OCI-LY3 (cell line): Measurements from ENCODE around the gene CRIP3.

Source experiments
- H2AFZ ChIP-seq: fragments of 200-600, 300-600 bp; shearing (Covaris generic); 2 replicates; pipeline ENCODE4 v1.6.0; 2014; ENCODE audit warnings: antibody characterized with exemption, low read depth, low read length
- H3K27ac ChIP-seq: fragments of 200-600, 300-600 bp; sonication (generic); 2 replicates; pipeline ENCODE4 v1.5.1; 2014; ENCODE audit warnings: mild to moderate bottlenecking, low read length, moderate library complexity, mixed read lengths
- H3K27me3 ChIP-seq: fragments of 200-600, 300-600 bp; sonication (generic); 2 replicates; pipeline ENCODE4 v1.6.1; 2014; ENCODE audit warnings: low read depth, low read length, mixed read lengths
- H3K36me3 ChIP-seq: fragments of 200-600, 300-600 bp; sonication (generic); replicated peaks from 2 replicates; pipeline ENCODE3; 2014; ENCODE audit warnings: low read depth, low read length, mixed read lengths
- H3K4me1 ChIP-seq: fragments of 300-600, 200-600 bp; sonication (generic); 2 replicates; pipeline ENCODE4 v1.6.1; 2014; ENCODE audit warnings: low read length, mixed read lengths
- H3K4me2 ChIP-seq: fragments of 200-600, 300-600 bp; sonication (generic); 2 replicates; pipeline ENCODE4 v1.6.1; 2014; ENCODE audit warnings: low read length, mixed read lengths
- H3K4me3 ChIP-seq: fragments of 300-600, 200-600 bp; sonication (generic); 2 replicates; pipeline ENCODE4 v1.5.1; 2014; ENCODE audit warnings: antibody characterized with exemption, mild to moderate bottlenecking, low read length, moderate library complexity
- H3K79me2 ChIP-seq: fragments of 300-600, 200-600 bp; shearing (Covaris generic); 2 replicates; pipeline ENCODE4 v1.6.1; 2014; ENCODE audit warnings: mild to moderate bottlenecking, low read length, mixed read lengths
- H3K9ac ChIP-seq: fragments of 300-600, 200-600 bp; shearing (Covaris generic); 2 replicates; pipeline ENCODE4 v1.6.0; 2014; ENCODE audit warnings: mild to moderate bottlenecking, low read length, moderate library complexity
- H3K9me3 ChIP-seq: fragments of 200-600, 300-600 bp; shearing (Covaris generic); 2 replicates; pipeline ENCODE4 v1.6.1; 2014; ENCODE audit warnings: low read length, mixed read lengths; ENCODE audit not compliant: insufficient read depth
- H4K20me1 ChIP-seq: fragments of 200-600, 300-600 bp; sonication (generic); 2 replicates; pipeline ENCODE4 v1.6.1; 2016; ENCODE audit warnings: low read length, mixed read lengths; ENCODE audit not compliant: insufficient read depth
- EZH2phosphoT487 ChIP-seq: fragments of 200-600 bp; shearing (Covaris generic); IDR thresholded peaks from 2 replicates; pipeline ENCODE4 v1.6.1; 2018; ENCODE audit warnings: antibody characterized with exemption, mixed run types, low read depth
- TF ChIP-seq, protein P1 (sequence below): fragments of 200-600, 300-600 bp; sonication (generic); IDR thresholded peaks from 2 replicates; pipeline ENCODE4 v1.5.1; 2014; ENCODE audit warnings: antibody characterized with exemption, low read length, low read depth

The CRIP3 gene

DNA sequence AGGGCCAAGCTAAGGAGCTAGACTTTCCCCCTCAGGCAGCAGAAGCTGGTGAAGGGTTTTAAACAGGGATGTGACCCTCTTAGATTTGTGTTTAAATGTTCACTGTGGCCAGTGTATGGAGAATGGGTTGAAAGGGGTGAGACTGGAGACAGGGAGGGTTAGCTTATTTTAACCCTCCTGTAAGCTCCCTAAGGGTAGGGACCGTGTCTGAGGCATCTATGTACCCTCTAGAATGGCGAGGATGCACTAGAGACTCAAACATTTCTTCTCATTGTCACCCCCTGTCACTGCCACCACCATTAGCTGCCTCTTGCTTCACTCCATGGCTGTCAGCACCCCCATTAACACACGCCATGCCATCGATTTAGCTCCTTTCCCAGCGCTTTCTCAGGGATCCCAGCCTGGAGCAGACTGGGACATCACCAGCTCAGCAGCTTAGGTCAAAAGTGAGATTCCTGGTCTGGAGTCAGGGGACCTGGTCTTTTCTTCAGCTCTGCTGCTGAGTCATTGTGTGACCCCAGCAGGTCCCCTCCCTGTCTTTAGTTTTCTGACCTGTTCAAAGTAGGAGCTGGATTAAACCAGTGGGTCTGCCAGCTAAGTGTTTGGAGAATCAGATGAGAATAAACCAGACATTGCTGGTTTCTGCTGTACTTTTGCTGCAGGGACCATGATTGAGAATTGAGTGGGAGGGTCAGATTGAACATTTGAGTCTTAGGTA lies 11.7 kb downstream of the CRIP3 start:
- Histone ChIP-seq H3K4me3 (no peak overlapping the region), H3K27me3 (no peaks in the 10 kb centered on the region), H3K4me2 (no peak overlapping the region), H3K27ac (no peak overlapping the region), H3K9ac (no peak overlapping the region), H3K36me3 (no peaks in the 10 kb centered on the region), H3K9me3 (no peaks in the 10 kb centered on the region), H4K20me1 (no peaks in the 10 kb centered on the region), H3K79me2 (no peaks in the 10 kb centered on the region), H2AFZ (no peak overlapping the region), H3K4me1 (peaks cover 11% of the 10 kb centered on the region)
- no peak for TF ChIP-seq EZH2phosphoT487
- TF ChIP-seq, protein P1, sequence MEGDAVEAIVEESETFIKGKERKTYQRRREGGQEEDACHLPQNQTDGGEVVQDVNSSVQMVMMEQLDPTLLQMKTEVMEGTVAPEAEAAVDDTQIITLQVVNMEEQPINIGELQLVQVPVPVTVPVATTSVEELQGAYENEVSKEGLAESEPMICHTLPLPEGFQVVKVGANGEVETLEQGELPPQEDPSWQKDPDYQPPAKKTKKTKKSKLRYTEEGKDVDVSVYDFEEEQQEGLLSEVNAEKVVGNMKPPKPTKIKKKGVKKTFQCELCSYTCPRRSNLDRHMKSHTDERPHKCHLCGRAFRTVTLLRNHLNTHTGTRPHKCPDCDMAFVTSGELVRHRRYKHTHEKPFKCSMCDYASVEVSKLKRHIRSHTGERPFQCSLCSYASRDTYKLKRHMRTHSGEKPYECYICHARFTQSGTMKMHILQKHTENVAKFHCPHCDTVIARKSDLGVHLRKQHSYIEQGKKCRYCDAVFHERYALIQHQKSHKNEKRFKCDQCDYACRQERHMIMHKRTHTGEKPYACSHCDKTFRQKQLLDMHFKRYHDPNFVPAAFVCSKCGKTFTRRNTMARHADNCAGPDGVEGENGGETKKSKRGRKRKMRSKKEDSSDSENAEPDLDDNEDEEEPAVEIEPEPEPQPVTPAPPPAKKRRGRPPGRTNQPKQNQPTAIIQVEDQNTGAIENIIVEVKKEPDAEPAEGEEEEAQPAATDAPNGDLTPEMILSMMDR = no peak

DNA sequence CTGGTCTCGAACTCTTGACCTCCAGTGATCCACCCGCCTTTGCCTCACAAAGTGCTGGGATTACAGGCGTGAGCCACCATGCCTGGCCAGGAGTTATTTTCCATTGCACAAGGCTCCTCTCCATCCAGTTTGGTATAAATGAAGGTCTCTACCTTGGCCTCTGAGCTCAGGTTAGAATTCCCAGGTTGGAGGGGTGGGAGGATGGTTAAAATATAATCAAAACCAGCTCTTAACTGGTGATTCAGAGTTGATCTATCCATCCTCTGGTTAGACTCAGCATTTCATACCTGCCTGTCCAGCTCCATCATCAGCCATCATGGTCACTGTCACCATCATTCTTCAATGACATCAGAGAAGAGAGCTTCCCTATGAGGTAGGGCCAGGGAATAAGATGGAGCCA lies 13.2 kb downstream of the CRIP3 start:
- Histone ChIP-seq H3K4me2 (no peak overlapping the region), H2AFZ (no peak overlapping the region), H3K36me3 (no peaks in the 10 kb centered on the region), H3K27me3 (no peaks in the 10 kb centered on the region), H3K9me3 (no peaks in the 10 kb centered on the region), H3K4me3 (no peak overlapping the region), H3K27ac (no peak overlapping the region), H3K9ac (no peak overlapping the region), H3K79me2 (no peaks in the 10 kb centered on the region), H3K4me1 (peaks cover 11% of the 10 kb centered on the region), H4K20me1 (no peaks in the 10 kb centered on the region)
- TF ChIP-seq, protein P1 = no peak
- TF ChIP-seq EZH2phosphoT487 = no peak

DNA sequence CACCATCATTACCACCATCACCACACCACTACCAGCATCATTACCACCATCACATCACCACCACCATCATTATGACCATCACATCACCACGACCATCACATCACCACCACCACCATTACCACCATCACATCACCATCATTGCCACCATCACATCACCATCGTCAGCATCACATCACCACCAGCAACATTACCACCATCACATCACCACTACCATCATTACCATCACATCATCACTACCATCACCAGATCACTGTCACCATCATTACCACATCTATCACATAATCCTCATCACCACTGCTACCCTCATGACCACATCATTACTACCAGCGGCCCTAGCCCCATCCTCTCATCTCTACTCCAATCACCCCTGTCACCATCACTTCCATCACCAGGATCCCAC lies 14.1 kb downstream of the CRIP3 start:
- H3K27ac ChIP-seq = no peak overlapping the region
- no peak for TF ChIP-seq EZH2phosphoT487
- TF ChIP-seq, protein P1 = no peak
- H3K4me1 ChIP-seq = peaks cover 2% of the 10 kb centered on the region
- no peaks in the 10 kb centered on the region for H3K9me3 ChIP-seq
- no peaks in the 10 kb centered on the region for H3K27me3 ChIP-seq
- H3K36me3 ChIP-seq = no peaks in the 10 kb centered on the region
- no peaks in the 10 kb centered on the region for H4K20me1 ChIP-seq
- H2AFZ ChIP-seq = no peak overlapping the region
- H3K4me2 ChIP-seq = no peak overlapping the region
- no peak overlapping the region for H3K9ac ChIP-seq
- H3K4me3 ChIP-seq = no peak overlapping the region
- H3K79me2 ChIP-seq = no peaks in the 10 kb centered on the region

DNA sequence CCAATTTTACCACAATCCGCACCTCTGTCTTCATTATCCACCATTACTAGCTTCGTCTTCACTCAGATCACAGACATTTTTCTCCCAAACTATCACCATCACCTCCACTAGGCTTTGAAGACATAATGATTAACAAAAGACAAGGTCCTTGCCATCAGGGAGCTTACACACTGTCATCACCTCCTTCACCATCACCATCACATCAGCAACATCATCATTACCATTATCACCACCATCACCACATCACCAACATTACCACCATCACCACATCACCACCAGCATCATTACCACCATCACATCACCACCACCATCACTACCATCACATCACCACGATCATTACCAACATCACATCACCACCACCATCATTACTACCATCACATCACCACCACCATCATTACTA lies 14.9 kb downstream of the CRIP3 start:
- TF ChIP-seq EZH2phosphoT487 = no peak
- TF ChIP-seq, protein P1 = no peak
- Histone ChIP-seq H2AFZ (no peak overlapping the region), H3K27me3 (no peaks in the 10 kb centered on the region), H4K20me1 (no peaks in the 10 kb centered on the region), H3K79me2 (no peaks in the 10 kb centered on the region), H3K9me3 (no peaks in the 10 kb centered on the region), H3K36me3 (no peaks in the 10 kb centered on the region), H3K4me2 (no peak overlapping the region), H3K9ac (no peak overlapping the region), H3K27ac (no peak overlapping the region), H3K4me1 (no peaks in the 10 kb centered on the region), H3K4me3 (no peak overlapping the region)
